Endodermal cell (in vitro differentiated cells): ENCODE measurements around the gene USP43. TPM values are rescaled to one million over a fixed set of nuclear protein-coding genes. Genes with fewer than 3 reads are reported as not detected.
"Not testable (repeated sequence)": the region's sequence is repeated elsewhere in the genome, so short reads cannot be mapped to it uniquely, and the experiment has no call there.

Experiments
- DNase-seq: peaks from one replicate; pipeline ENCODE4 v3.0.0-alpha.2; 2017
- H3K27ac ChIP-seq: 2 replicates; pipeline ENCODE4 v1.5.1; 2013; ENCODE audit warnings: mild to moderate bottlenecking, low read depth, low read length, moderate library complexity
- H3K27me3 ChIP-seq: 2 replicates; pipeline ENCODE4 v1.6.1; 2013; ENCODE audit warnings: mild to moderate bottlenecking, low read length, moderate library complexity; ENCODE audit not compliant: insufficient read depth, control insufficient read depth, poor library complexity, severe bottlenecking
- H3K36me3 ChIP-seq: 2 replicates; pipeline ENCODE4 v1.7.0; 2013; ENCODE audit warnings: mild to moderate bottlenecking, low read length, moderate library complexity; ENCODE audit not compliant: control insufficient read depth, insufficient read depth
- H3K4me1 ChIP-seq: one replicate; pipeline ENCODE4 v1.7.0; 2013; ENCODE audit warnings: low read length; ENCODE audit not compliant: control insufficient read depth, insufficient read depth
- H3K4me3 ChIP-seq: 2 replicates; pipeline ENCODE4 v1.5.1; 2013; ENCODE audit warnings: mild to moderate bottlenecking, low read length, moderate library complexity
- H3K9ac ChIP-seq: 2 replicates; pipeline ENCODE4 v1.6.1; 2013; ENCODE audit warnings: mild to moderate bottlenecking, low read length, moderate library complexity; ENCODE audit not compliant: poor library complexity, severe bottlenecking; ENCODE audit errors: extremely low read depth
- H3K9me3 ChIP-seq: 2 replicates; pipeline ENCODE4 v1.6.1; 2013; ENCODE audit warnings: mild to moderate bottlenecking, low read length, moderate library complexity; ENCODE audit not compliant: control insufficient read depth
- H3K27ac Mint-ChIP-seq: 2 replicates; pipeline ENCODE4 v1.8.0; 2020; ENCODE audit warnings: mixed read lengths
- H3K27me3 Mint-ChIP-seq: 2 replicates; pipeline ENCODE4 v1.8.0; 2021; ENCODE audit warnings: mild to moderate bottlenecking, mixed read lengths; ENCODE audit not compliant: insufficient read depth
- H3K36me3 Mint-ChIP-seq: 2 replicates; pipeline ENCODE4 v1.8.0; 2020; ENCODE audit warnings: low read depth, mixed read lengths
- H3K4me1 Mint-ChIP-seq: 2 replicates; pipeline ENCODE4 v1.8.0; 2020; ENCODE audit warnings: mixed read lengths
- H3K4me3 Mint-ChIP-seq: 2 replicates; pipeline ENCODE4 v1.8.0; 2020; ENCODE audit warnings: mild to moderate bottlenecking, moderate library complexity, mixed read lengths
- H3K9me3 Mint-ChIP-seq: 2 replicates; pipeline ENCODE4 v1.8.0; 2020; ENCODE audit warnings: mild to moderate bottlenecking, mixed read lengths
- WGBS, 2 experiments: methylation state at CpG; one replicate each; pipeline versions ENCODE4 v1.1.5 to v1.1.7; 2013; ENCODE audit warnings: missing lambda C conversion rate in 2 of 2, mixed read lengths in 1 of 2; ENCODE audit not compliant: insufficient coverage in 1 of 2, insufficient read length in 1 of 2; 5-methylcytosine and 5-hydroxymethylcytosine counted together
- total RNA-seq, 2 donors: library from RNA; stranded (reverse); fragmentation: NEBNext Ultra II Directional in 1 of 2; extraction: Animal tissue kit (Norgen Biotek cat#: 25700) in 1 of 2; gene quantifications; 2 replicates in 1 of 2; 3 replicates in 1 of 2; pipeline ENCODE4 v1.2.1, GENCODE V29; 2021
- TF ChIP-seq, protein P1 (sequence below): fragments of 200-600 bp; sonication (generic); conservative IDR thresholded peaks from 2 replicates; pipeline ENCODE4 v1.5.0; 2021; ENCODE audit warnings: antibody characterized with exemption, mild to moderate bottlenecking

The USP43 gene
- total RNA-seq, 2 donors from 2014 or later, result 8.6 to 12.6 TPM

DNA sequence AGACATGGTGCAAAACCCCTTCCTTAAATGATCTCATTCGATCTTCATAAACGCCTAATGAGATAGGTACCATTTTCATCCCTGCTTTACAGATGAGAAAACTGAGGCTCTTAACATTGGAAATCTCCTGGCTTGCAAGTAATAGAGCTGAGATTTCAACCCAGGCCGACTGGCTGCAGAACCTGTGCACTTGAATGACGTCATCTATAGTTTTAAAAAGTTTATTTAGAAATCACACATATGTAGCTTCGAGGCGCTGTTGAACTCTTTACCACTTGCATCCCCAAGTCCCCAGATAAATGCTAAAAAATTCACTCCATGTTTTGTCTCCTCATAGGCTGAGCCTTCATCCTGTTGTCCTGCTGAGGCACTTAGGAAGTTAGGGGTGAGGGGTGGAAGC lies 38.9 kb upstream of the USP43 start:
- 89% methylated on average over 5 to 6 of the region's 6 CpGs for WGBS, 2 experiments
- H3K27me3 Mint-ChIP-seq, result no peaks in the 10 kb centered on the region
- TF ChIP-seq, protein P1, sequence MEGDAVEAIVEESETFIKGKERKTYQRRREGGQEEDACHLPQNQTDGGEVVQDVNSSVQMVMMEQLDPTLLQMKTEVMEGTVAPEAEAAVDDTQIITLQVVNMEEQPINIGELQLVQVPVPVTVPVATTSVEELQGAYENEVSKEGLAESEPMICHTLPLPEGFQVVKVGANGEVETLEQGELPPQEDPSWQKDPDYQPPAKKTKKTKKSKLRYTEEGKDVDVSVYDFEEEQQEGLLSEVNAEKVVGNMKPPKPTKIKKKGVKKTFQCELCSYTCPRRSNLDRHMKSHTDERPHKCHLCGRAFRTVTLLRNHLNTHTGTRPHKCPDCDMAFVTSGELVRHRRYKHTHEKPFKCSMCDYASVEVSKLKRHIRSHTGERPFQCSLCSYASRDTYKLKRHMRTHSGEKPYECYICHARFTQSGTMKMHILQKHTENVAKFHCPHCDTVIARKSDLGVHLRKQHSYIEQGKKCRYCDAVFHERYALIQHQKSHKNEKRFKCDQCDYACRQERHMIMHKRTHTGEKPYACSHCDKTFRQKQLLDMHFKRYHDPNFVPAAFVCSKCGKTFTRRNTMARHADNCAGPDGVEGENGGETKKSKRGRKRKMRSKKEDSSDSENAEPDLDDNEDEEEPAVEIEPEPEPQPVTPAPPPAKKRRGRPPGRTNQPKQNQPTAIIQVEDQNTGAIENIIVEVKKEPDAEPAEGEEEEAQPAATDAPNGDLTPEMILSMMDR, result no peak

DNA sequence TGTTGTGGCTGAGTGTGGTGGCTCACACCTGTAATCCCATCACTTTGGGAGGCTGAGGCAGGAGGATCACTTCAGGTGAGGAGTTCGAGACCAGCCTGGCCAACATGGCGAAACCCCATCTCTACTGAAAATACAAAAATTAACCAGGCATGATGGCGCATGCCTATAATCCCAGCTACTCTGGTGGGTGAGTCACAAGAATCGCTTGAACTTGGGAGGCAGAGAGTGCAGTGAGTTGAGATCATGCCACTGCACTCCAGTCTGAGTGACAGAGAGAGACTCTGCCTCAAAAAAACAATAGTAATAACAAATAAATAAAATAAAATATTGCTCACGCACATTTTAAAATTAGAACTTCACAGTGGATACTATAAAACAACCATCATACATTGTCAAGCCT lies 38.3 kb upstream of the USP43 start:
- not testable (repeated sequence) for H3K4me3 ChIP-seq, DNase-seq, H3K27ac Mint-ChIP-seq, H3K36me3 Mint-ChIP-seq, H3K4me1 Mint-ChIP-seq, H3K9me3 Mint-ChIP-seq, H3K4me3 Mint-ChIP-seq, H3K9ac ChIP-seq, H3K9me3 ChIP-seq, H3K27me3 ChIP-seq, H3K27me3 Mint-ChIP-seq, H3K27ac ChIP-seq, H3K36me3 ChIP-seq, H3K4me1 ChIP-seq
- WGBS, 2 experiments, result 72 to 88% methylated on average over 4 of the region's 5 CpGs

More for the DNA sequence above, 38.9 kb upstream of the USP43 start:
- DNase-seq, result no peak
- Histone ChIP-seq H3K36me3 (no peaks in the 10 kb centered on the region), H3K9ac (no peak overlapping the region), H3K27ac (no peak overlapping the region), H3K4me3 (no peak overlapping the region), H3K4me1 (no peaks in the 10 kb centered on the region), H3K9me3 (no peaks in the 10 kb centered on the region), H3K27me3 (no peaks in the 10 kb centered on the region)
- Mint-ChIP-seq H3K4me3 (no peak overlapping the region), H3K4me1 (no peaks in the 10 kb centered on the region), H3K27ac (no peak overlapping the region), H3K9me3 (no peaks in the 10 kb centered on the region), H3K36me3 (no peaks in the 10 kb centered on the region)

DNA sequence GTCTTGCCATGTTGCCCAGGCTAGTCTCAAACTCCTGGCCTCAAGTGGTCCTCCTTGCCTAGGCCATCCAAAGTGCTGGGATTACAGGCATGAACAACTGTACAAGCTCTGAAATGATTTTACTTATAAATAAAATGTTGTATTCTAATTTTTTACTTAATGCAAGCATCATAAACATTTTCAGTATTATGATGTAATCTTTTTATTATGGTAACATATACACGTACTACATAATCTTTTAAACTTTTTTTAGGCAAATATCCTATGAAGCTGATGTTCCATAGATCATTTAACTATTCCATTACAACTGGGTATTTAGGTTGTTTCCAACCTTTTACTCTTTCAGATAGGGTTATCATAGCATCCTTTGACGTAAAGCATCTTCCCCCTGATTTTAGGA lies 33.8 kb upstream of the USP43 start:
- DNase-seq, result no peak
- H3K27me3 Mint-ChIP-seq, result no peaks in the 10 kb centered on the region
- no peaks in the 10 kb centered on the region for H3K9me3 ChIP-seq
- no peak overlapping the region for H3K4me3 ChIP-seq
- H3K9me3 Mint-ChIP-seq, result peaks cover 7% of the 10 kb centered on the region
- TF ChIP-seq, protein P1, result no peak
- no peaks in the 10 kb centered on the region for H3K36me3 ChIP-seq
- H3K9ac ChIP-seq, result no peak overlapping the region
- H3K27ac Mint-ChIP-seq, result no peak overlapping the region
- no peak overlapping the region for H3K27ac ChIP-seq
- H3K36me3 Mint-ChIP-seq, result no peaks in the 10 kb centered on the region
- no peak overlapping the region for H3K4me3 Mint-ChIP-seq
- no peaks in the 10 kb centered on the region for H3K27me3 ChIP-seq
- WGBS, 2 experiments, result 94% methylated on average over 2 of the region's 2 CpGs; no CpG with 5 or more reads in 1 of the 2 experiments
- no peaks in the 10 kb centered on the region for H3K4me1 Mint-ChIP-seq
- no peaks in the 10 kb centered on the region for H3K4me1 ChIP-seq

DNA sequence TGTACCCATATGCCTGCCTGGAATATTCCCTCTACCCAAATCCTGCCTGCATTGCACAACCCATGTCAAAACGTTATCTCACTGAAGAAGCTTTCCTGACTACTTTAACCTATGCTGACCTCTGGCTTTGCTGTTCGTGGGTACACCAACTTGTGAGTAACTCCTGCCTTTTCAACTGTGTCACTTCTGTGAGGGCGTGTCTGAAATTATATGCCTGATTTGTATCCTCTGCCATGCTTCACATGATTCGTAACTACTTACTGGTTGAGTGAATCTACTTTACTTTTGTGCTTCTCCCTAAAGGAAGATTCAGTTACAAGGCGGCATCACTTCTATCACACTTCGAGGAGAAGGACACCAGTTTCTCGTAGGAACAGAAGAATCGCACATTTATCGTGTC lies 33.3 kb upstream of the USP43 start:
- TF ChIP-seq, protein P1, result no peak
- H3K36me3 Mint-ChIP-seq, result no peaks in the 10 kb centered on the region
- H3K4me3 Mint-ChIP-seq, result no peak overlapping the region
- Histone ChIP-seq H3K36me3 (no peaks in the 10 kb centered on the region), H3K27me3 (no peaks in the 10 kb centered on the region), H3K9ac (no peak overlapping the region), H3K9me3 (no peaks in the 10 kb centered on the region), H3K27ac (no peak overlapping the region), H3K4me3 (no peak overlapping the region), H3K4me1 (no peaks in the 10 kb centered on the region)
- WGBS, 2 experiments, result 88 to 90% methylated on average over 9 of the region's 9 CpGs
- H3K27ac Mint-ChIP-seq, result no peak overlapping the region
- H3K4me1 Mint-ChIP-seq, result no peaks in the 10 kb centered on the region
- no peaks in the 10 kb centered on the region for H3K27me3 Mint-ChIP-seq
- DNase-seq, result no peak
- H3K9me3 Mint-ChIP-seq, result peaks cover 7% of the 10 kb centered on the region
